Measurements from ENCODE around the gene KIN.

- TF ChIP-seq CTCF (conservative IDR thresholded peaks at IDR 0.05 in 1 of 2, IDR thresholded peaks at IDR 0.05 in 1 of 2; ENCODE audit: extremely low read depth in 1 of 2, insufficient read depth in 1 of 2, low read depth in 1 of 2, low read length in 2 of 2), result no peak
- no peak for TF ChIP-seq EZH2 (IDR thresholded peaks at IDR 0.05; ENCODE audit: borderline replicate concordance, low read length)
Observed at GRCh38 chr10:7766241-7766640, 21.6 kb downstream of the KIN start.

Data from mammary epithelial cell (primary cell).